Activated CD4-positive, CD25-positive, alpha-beta regulatory T cell treated with anti-CD3 and anti-CD28 coated beads, Interleukin-2, amount 50 U/mL, for 72 hours (primary cell): Measurements from ENCODE around the gene CNBD2.
"Not testable (repeated sequence)": the region's sequence is repeated elsewhere in the genome, so short reads cannot be mapped to it uniquely, and the experiment has no call there.

Source experiments
- DNase-seq: peaks from one replicate; pipeline ENCODE4 v3.0.0; 2021

Gene CNBD2

DNA sequence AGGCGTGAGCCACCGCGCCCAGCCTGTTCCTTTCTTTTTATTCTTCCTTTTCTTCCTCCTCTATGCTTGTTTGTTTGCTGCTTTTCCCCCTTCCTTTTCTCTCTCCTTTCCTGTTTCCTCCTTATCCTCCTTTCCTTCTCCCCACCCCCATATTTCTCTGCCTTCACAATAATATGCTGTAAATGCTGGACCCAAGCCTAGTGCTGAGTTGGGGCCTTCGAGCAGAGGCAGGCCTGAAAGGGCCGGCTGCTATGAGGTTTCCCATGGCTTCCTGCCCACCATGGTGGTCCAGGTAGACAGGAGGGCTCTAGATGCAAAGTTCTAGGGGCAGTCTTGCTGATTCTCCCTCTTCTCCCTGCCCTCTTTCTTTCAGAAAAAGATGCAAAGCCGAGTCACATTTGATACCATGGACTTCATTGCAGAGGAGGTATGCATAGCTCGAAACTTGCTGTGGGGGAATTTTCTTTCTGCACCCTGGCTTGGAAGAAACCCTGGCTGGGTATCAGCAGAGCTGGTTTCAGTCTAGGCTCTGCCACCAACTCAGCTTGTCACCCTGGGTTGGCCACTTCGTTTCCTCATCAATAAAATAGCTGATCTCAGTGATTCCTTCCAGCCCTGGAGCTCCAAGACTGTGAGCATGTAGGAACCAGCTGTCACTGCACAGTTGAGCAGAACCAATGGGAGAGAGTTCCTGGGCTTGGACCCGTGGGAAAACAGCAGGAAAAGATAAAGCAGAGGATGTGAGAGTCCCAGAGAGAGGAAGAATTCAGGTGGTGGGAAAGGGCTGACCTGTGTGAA, 7.4 kb downstream of the CNBD2 start:
- DNase-seq: no peak

DNA sequence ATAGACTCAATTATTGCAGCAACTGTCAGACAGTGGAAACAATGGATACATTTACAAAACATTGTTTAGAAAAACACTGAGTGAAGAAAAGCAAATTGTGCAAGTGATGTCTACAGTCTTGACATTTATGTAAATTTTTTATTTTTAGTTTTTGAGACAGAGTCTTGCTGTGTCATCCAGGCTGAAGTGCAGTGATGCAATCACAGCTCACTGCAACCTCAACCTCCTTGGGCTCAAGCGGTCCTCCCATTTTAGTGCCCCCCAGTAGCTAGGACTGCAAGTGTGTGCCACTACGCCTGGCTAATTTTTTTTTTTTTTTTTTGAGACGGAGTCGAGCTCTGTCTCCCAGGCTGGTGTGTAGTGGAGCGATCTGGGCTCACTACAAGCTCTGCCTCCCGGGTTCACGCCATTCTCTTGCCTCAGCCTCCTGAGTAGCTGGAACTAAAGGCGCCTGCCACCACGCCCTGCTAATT, 9.7 kb downstream of the CNBD2 start:
- DNase-seq: no peak

DNA sequence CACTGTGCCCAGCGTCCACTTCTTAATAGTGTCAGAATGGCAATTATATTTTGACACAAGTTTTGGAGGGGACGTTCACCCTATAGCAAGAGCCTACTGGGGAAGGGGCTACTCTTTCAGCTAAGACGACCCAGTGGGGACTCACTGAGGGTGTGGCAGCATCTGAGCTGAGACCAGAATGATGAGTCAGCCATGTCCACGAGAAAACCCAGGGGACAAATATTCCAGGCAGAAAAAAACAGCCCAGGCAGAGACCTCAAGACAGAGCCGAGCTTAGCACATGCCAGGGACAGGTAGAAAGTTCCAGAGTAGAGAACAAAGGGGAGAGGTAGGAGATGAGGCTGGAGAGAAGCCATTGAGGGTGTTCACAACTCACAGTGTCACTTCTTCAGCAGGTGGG, 11.2 kb downstream of the CNBD2 start:
- no peak for DNase-seq

DNA sequence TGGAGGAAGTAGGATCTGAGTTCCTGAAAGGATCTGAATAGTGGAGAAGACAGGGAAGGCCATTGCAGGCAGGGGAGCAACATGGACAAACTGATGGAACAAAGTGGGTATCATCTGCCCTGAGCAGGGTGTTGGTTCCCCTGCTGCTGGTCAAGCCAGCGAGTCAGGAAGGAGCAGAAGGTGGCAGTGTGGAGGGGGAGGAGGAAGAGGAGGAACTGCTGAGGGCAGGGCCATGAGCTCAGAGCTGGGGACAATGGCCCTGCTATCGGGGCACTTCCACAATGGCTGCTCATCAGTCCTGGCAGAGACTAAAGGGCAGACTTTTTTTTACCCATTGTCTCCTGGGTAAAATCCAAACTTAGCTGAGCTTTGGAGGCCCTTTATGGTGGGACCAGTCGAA, 13.6 kb downstream of the CNBD2 start:
- no peak for DNase-seq

DNA sequence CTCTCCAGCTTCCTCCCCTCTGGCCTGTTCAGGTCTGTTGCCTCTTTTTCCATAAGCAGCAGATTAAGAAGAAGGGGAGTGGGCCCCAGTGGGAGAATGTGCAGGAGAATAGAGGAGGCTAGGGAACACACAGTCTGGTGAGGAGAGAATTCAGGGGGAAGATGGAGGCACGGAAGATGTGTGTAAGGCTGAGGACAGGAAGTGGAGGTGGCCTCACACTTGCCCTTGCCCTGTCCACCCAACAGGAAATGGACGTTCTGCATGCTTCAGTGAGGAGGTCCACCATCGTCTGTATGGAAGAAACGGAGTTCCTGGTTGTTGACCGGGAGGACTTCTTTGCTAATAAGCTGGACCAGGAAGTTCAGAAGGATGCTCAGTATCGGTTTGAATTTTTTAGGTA, 16.0 kb downstream of the CNBD2 start:
- DNase-seq: no peak

DNA sequence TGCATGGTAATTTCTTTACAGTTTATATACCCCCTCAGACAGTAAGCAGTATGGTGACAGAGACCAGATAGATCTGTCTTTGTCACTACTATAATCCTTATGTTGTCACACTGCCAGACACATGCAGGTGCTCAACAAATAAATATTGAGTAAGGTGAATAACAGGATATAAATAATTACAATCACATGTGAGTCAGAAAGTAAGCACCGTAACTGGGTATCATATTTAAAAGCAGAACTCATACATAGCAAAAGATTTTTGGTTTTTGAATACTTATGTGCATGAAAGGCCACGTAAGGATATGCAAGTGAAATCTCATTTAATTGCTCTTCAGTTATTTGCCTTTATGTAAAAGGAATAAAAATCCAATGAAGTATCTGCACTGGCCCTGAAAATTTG, 17.4 kb downstream of the CNBD2 start:
- no peak for DNase-seq

DNA sequence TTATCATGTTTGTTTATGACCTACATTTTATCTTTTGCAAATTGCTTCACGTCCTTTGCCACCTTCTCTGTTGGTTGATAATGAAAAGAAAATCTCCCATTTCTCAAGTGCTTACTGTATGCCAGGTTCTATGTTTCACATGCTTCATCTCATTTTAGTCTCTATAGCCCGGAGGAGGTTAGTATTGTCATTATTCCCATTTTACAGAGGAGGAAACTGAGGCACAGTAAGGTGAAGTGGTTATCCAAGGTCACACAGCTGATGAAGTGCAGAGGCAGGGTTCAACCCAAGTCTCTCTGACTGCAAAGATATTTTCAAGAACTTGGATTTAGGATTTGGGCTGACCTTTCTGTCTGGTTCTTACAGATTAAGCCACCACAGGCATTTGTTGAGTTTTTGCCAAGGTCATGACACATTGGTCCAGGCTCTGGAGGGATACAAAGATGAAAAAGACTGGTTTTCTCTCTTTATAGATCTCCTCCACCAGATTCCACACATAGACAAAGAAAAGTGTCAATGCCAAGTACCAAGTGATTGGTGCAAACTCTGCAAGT, 20.6 kb downstream of the CNBD2 start:
- no peak for DNase-seq

DNA sequence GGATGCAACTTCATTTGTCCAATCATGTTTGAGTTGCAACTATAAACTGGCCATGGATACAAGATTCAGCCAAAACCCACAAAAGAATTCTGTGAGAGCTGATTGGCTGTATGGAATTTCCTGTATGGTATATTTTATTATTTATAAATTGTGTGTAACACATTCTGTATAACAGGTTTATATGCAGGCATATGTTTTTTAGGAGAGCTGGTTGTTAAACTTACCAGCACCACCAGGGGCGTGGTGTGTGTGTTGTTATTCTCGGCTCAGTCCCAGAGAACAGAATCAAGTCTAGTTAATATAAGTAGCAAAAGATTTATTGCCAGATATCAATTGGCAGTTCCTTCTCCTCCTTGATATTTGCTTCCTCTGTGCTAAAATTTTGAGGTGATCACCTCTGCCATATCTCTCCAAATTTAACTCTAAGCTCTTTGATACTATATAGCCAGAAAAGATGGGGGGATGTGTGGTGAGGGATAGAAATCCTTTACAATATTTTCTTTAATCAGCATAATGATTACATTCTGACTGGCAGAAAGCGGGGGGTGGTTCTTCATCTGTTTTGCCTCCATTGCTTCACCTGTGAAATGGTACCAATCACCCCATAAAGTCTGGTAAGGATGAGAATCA, 22.9 kb downstream of the CNBD2 start:
- DNase-seq: no peak

DNA sequence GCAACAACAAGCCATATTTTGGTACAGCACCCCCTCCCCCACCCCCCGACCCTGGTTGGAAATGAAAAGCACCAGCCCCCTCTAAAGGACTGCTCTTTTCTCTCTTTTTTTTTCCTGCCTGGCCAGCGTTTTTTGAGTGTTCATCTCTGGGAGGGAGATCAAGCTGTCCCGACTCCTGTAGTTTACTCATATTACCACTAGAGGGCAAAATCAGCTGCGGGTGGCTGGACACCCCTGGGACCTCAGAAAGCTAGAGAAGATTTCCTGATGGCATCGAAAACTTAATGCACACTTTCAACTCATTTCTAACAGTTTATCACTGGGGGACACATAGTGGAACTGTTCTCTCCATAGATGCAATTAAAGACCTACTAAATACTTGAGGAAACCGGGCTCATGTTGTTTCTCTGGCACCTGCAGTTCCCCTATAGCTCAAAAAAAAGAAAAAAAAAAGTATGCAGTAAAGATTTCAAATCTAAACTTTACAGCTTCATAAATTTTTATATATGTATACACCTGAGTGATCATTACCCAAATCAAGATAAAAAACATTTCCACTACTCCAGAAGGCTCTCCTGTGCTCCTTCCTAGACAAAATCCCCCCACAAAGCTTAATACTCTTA, 24.4 kb downstream of the CNBD2 start:
- DNase-seq: no peak

DNA sequence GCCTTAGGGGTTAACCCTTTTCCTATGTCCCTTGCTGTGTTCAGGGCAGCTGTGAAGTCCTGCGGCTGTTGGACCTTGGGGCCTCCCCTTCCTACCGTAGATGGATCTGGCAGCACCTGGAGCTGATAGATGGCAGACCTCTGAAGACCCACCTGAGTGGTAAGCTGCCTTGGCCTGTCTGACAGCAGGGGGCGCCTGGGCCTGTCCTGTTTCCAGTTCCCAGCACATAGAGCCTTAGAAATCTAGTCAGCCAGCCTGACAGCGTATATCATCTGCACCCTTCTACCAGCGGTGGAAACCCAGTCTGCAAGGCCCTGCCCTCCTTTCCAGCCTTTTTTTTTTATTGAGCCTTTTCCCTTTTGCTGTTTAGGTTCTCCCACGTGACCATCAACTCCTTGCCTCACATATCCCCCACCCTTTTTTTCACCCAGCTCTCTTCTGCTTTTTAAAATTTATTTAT, 26.6 kb downstream of the CNBD2 start:
- peak; percentile 73 for DNase-seq

DNA sequence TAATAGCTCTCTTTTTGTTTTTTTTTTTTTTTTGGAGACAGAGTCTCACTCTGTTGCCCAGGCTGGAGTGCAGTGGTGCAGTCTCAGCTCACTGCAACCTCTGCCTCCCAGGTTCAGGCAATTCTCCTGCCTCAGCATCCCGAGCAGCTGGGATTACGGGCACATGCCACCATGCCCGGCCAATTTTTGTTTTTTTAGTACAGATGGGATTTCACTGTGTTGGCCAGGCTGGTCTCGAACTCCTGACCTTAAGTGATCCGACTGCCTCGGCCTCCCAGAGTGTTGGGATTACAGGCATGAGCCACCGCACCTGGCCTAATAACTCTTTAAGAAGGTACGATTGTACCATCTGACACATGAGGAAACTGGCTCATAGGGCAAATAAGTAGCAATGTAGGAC, 28.1 kb downstream of the CNBD2 start:
- DNase-seq: not testable (repeated sequence)

DNA sequence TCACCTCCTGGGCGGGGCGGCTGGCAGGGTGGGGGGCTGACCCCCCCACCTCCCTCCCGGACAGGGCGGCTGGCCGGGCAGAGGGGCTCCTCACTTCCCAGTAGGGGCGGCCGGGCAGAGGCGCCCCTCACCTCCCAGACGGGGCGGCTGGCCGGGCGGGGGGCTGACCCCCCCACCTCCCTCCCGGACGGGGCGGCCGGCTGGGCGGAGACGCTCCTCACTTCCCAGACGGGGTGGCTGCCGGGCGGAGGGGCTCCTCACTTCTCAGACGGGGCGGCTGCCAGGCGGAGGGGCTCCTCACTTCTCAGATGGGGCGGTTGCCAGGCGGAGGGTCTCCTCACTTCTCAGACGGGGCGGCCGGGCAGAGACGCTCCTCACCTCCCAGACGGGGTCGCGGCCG, 32.9 kb downstream of the CNBD2 start:
- DNase-seq: not testable (repeated sequence)

DNA sequence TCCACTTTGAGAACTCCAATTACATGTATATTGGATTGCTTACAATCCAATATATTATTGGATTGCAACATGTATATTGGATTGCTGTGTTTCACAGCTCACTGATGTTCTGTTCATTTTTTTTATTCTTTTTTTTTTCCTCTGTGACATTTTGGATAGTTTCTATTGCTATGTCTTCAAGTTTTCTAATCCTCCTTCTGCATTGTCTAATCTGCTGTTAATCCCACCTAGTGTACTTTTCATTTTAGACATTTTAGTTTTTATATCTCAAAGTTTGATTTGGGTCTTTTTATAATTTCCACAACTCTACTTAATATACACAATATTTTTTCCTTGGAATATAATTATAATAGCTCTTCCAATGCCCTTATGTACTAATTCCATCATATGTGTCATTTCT, 34.5 kb downstream of the CNBD2 start:
- no peak for DNase-seq

DNA sequence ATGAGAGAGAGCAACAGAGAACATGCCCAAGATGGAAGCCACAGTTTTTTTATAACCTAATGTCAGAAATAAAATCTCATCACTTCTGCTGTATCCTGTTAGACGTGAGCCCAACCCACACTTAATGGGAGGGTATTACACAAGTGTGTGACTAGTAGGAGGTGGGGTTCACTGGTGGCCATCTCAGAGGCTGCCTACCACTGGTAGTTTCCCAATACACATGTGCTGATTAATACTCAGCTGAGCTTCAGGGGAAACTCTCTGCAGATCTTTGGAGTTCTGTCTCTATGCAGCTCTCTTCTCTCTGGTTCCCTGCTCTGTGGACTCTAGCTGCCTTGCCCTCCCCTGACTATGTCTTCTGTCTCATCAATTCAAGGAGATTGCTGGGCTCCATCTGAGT, 35.7 kb downstream of the CNBD2 start:
- DNase-seq: no peak

DNA sequence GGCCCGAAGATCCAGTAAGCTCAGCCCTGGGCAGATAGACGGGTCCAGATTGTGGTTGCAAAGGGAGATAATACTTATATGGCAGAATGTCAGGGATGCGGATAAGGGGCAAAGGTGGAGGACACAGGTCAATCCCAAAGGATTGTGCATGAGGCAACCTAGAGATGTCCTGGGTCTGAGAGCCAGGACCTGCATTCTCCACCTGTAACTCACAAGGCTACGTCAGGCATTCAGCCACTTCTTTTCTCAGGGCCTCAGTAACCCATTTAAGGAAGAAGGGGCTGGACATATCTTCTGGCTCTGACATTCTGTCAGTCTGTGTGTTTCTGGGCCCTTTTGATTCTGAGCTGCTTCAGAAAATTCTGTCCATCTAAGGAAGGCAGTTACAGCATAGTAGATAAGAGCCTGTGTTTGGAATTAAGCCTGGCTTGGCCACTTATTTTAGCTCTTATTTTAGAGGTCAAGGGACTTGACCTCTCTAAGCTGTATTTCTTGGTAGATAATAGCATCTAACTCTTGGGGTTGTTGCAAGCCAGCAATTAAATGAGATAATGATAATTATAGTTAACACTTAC, 40.2 kb downstream of the CNBD2 start:
- DNase-seq: no peak

DNA sequence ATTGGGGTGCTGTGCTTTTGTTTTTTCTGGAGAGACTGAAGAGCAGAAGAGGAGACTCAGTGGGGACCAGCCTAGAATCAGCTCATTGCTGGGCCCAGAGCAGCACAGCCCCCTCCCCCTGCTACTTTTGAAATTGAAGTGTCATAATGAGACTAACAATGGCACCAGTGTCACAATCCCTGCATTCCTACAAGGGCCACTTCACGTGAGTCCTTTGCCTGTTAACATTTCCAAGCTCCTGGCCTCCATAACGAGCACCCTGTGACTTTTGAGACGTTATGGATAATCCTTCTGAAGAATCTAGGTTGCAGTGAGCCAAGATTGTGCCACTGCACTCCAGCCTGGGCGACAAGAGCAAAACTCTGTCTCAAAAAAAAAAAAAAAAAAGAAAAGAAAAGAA, 41.7 kb downstream of the CNBD2 start:
- no peak for DNase-seq

DNA sequence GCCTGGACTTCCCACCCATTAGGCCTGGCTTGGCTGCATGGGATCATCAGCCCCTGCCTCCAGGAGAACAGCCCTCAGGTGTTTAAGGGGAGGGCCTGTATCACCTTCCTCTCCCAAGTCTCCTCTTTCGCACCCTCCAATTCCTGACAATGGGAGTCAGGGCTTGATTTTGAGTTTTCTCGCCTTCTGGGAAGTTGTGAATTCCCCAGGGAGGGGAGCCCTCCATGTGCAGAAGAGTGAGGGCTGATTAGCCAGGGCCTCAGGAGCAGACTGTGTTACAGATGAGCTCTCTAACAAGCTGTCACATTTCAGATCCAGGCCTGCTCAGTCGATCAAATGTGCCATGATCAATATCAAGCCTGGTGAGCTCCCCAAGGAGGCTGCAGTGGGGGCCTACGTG, 42.4 kb downstream of the CNBD2 start:
- no peak for DNase-seq

DNA sequence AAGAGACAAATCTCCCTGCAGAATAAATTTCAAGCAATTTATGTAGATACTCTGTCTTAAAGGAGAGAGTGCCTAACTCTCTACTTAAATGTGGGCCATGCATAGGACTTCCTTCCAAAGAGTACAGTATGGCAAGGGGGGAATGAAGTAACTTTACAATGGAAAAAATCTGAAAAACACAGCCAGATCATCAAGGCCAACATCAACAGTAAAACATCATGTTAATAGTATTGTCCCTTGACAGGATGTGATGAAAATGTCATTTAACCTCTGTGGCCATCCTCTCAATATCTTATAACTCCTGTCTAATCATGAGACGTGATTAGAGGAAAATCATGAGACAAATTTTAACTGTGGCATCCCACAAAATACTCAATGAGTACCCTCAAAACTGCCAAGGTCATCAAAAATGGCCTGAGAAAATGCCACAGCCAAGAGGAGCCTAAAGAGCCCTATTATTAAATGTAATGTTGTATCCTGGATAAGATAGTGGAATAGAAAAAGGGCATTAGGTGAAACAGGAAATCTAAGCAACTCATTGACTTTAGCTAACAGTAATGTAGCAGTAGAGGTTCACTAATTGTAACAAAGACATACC, 47.5 kb downstream of the CNBD2 start:
- no peak for DNase-seq

DNA sequence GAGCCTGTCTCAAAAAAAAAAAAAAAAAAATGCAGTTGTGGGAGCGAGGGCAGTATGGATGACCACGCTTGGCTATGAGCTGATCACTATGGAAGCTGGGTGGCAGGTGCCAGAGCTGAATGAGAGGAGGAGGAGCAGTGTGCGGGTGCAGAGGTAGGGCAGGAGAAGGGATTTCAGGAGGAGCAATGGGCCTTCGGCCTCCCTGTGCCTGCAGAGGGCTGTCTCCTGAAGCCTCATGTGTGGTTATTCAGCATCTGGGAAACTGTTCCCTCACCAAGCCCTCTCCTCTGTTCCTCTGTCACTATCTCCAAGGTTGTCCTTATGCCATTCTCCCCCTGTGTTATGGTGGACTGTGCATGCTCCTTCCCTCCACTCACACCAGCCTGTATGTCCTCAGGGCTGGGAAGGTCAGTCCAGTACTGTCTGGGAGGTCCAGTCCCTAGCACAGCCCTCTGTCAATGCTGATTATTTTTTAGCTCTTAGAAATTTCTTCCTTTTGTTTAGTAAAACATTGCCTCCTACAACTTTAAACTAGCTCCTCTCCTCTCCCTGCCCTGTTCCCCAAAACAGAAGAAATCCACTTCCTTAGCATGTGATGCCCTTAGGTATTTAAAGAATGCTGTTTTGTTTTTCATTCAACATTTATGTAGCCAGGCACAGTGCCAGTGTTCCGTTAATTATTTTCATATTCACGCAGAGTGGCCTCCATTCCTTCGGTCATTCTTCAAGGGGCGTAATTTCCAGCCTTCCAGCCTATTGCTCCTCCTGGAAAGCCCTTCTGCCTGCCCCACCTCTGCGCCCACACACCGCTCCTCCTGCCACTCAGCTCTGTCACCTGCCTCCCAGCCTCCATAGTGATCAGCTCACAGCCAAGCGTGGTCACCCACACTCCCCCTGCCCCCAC, 48.9 kb downstream of the CNBD2 start:
- DNase-seq: no peak

DNA sequence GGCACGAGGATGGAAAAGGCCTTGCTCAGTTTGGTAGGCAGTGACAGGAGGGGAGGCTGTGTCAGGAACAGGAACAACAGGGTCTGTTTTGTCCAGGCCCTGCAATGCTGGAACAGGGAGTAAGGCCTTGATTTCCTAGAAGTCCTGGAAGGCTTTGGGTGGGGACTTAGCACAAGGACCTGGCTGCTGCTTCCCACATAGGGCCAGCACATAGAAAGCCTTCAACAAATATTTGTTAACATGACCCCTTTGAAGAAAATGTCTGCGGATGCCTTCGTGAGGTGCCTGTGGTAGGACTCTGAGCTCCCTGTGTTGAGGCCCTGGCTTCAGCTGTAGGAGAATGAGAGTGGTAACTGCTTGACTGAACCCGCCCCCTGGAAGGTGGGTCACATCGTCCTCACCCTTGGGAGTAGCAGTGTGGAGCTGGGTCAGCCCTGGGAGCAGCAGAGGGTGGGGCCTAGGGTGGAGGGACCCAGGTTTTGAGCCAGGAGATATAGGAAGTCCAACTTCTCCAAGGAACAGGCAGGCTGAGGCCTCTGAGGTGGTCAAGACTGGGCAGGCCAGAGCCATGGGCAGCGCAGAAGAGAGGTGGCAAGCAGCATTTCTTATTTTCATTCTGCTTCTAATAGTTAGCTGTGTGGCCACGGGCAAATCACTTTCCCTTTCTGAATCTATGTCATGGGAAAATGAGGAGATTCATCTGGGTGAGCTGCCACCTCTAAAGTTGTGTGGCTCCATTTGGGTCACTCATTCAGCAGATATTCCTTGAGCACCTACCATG, 50.0 kb downstream of the CNBD2 start:
- no peak for DNase-seq

DNA sequence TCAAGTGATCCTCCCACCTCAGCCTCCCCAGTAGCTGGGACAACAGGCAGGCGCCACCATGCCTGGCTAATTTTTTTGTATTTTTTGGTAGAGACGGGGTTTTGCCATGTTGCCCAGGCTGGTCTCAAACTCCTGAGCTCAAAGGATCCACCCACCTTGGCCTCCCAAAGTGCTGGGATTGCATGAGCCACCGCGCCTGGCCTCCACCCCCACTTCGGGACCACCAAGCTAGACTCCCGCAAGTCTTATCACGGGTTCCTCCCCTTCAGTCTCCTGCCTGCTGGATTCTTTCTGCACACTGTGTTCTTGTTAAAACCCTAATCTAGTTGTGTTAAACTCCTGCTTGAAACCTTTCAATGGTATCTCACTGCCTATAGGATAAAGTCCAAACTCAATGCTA, 57.7 kb downstream of the CNBD2 start:
- DNase-seq: not testable (repeated sequence)
